Inflammatory macrophage treated with lipopolysaccharide for 1 hour (primary cell): ENCODE measurements around the gene LUC7L3.

Experiments
- DNase-seq, 2 donors: peaks; one replicate each; pipeline ENCODE4 v3.0.0-alpha.2; 2020 to 2022

The LUC7L3 gene

GRCh38 chr17:50763716-50764475, 44.5 kb downstream of the LUC7L3 start:
- DNase-seq: no peak

- DNase-seq: no peak
Measured at GRCh38 chr17:50764734-50765149, 45.3 kb downstream of the LUC7L3 start.

- DNase-seq: peak; percentile 58 to 62
Measured at GRCh38 chr17:50765454-50766221, 46.2 kb downstream of the LUC7L3 start.

GRCh38 chr17:50766222-50767023, 47.0 kb downstream of the LUC7L3 start:
- no peak for DNase-seq

- no peak for DNase-seq
Measured at GRCh38 chr17:50767030-50767429, 47.6 kb downstream of the LUC7L3 start.

- no peak for DNase-seq
Measured at GRCh38 chr17:50767446-50767845, 48.0 kb downstream of the LUC7L3 start, which contains the start of gene ANKRD40CL. ANKRD40CL (minus strand) TSS chr17:50767518; CDS start chr17:50766913, 605 bp downstream.

- no peak for DNase-seq
Measured at GRCh38 chr17:50768346-50768761, 49.0 kb downstream of the LUC7L3 start.

GRCh38 chr17:50769884-50770283, 50.5 kb downstream of the LUC7L3 start:
- DNase-seq: no peak

GRCh38 chr17:50770346-50770745, 50.9 kb downstream of the LUC7L3 start:
- DNase-seq: no peak

- DNase-seq: no peak
Measured at GRCh38 chr17:50771991-50772785, 52.8 kb downstream of the LUC7L3 start.

- no peak for DNase-seq
Measured at GRCh38 chr17:50774225-50774803, 54.9 kb downstream of the LUC7L3 start.

GRCh38 chr17:50775926-50776325, 56.5 kb downstream of the LUC7L3 start:
- DNase-seq: no peak

- DNase-seq: no peak
Measured at GRCh38 chr17:50778471-50778870, 59.1 kb downstream of the LUC7L3 start.

- no peak for DNase-seq
Measured at GRCh38 chr17:50778988-50779387, 59.6 kb downstream of the LUC7L3 start.

GRCh38 chr17:50779747-50780353, 60.4 kb downstream of the LUC7L3 start:
- no peak for DNase-seq

- DNase-seq: no peak
Measured at GRCh38 chr17:50781167-50781566, 61.8 kb downstream of the LUC7L3 start.

GRCh38 chr17:50783193-50783660, 63.8 kb downstream of the LUC7L3 start:
- DNase-seq: peak; percentile 66 to 96

GRCh38 chr17:50783905-50784304, 64.5 kb downstream of the LUC7L3 start:
- DNase-seq: no peak

- no peak for DNase-seq
Measured at GRCh38 chr17:50785126-50785525, 65.7 kb downstream of the LUC7L3 start.

- no peak for DNase-seq
Measured at GRCh38 chr17:50785946-50786570, 66.7 kb downstream of the LUC7L3 start.

- DNase-seq: no peak
Measured at GRCh38 chr17:50787106-50787505, 67.7 kb downstream of the LUC7L3 start.
